GM21381 (cell line): ENCODE results near the gene SLC10A3.
"Not testable (repeated sequence)": the region's sequence is repeated elsewhere in the genome, so short reads cannot be mapped to it uniquely, and the experiment has no call there.

Source experiments
- ATAC-seq: cut with Tn5 transposase; IDR thresholded peaks from one replicate; pipeline ENCODE4 v1.9.1; 2021; ENCODE audit warnings: mild to moderate bottlenecking, moderate library complexity; ENCODE audit not compliant: unreplicated experiment

SLC10A3 gene

GRCh38 chrX:154509455-154509854, 19.0 kb upstream of the SLC10A3 start:
- ATAC-seq, result no peak

DNA sequence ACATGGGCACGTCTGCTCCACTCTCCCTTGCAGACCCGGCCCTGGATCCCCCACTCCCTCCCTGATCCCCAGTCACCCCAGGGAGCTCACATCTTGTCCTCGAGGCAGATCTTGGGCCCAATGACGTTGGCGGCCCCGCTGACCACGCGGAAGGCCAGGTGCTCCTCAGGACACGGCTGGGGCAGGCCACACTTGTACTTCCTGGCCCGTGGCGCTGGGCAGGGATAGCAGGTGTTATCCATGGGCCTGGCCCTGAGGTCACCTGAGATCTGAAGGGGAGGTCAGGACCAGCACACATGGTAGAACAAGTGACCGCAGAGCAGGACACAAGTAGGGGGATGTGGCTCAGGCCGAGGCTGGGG, 17.9 kb upstream of the SLC10A3 start:
- no peak for ATAC-seq

DNA sequence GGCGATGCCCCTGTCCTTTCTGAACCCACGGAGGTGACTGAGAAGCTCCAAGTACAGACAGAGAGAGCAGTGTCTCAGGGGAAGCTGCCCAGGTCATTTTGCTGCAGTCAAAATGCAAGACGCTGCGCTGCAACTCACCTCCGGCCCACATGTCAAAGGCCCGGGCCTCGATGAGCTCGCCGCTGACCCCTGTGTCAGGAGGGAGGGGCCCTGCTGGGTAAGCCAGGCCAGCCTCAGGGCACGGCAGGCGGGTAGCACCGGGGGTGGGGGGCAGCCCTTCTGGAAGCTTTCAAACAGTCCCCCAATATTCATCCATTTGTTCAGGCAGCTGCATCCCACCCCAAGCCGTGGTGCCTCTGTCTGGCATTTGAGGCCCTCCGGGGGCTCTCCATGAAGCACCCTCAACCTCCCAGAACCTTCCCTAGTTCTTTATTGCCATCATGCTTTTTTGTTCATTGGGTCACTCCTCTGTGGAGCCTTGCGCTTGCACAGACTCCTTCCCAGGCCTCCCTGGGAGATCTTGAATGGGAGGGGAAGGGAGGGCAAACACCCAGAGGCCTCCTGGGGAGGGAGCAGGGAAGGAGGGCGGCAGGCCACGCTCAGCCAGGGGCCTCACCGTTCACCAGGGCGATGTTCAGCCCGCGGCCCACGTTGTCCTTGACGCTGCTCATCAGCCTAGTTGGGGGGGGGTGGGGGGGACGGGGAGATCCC, 17.4 kb upstream of the SLC10A3 start:
- no peak for ATAC-seq

GRCh38 chrX:154506483-154507332, 16.3 kb upstream of the SLC10A3 start:
- ATAC-seq, result no peak

DNA sequence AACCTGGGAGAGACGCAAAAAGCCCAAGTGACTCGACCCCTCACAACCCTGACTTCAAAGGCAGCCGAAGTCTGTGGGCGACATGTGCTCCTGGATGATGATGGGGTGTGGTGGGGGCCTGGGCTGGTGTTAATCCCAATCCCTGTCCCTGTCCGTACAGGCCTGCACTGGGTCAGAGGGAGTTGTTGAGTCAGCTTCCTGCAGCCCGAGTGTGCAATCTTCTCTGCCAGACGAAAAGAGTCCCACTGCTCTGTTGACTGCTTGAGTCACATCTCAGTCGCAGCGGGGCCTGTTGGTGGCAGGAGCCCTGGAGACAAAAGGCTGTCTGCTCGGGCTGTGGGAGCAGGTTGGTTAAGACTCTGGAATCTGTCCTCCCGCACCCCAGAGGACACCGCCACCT, 15.3 kb upstream of the SLC10A3 start:
- no peak for ATAC-seq

GRCh38 chrX:154502989-154503388, 12.6 kb upstream of the SLC10A3 start:
- ATAC-seq, result no peak

DNA sequence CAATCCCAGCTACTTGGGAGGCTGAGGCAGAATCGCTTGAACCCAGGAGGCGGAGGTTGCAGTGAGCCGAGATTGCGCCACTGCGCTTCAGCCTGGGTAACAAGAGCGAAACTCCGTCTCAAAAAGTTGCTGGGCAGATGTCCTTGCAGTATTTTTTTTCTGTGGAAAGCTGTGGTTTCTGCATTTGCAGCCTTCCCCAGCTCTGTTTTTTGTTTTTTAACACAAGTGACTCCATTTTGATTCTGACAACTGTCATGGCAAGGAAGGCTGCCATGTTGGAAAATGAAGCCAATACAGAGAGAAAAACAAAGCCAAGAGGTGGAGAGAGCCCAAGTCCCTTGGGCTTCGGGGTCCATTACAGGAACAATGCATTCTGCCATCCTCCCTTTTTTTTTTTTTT, 11.7 kb upstream of the SLC10A3 start:
- ATAC-seq, result no peak

DNA sequence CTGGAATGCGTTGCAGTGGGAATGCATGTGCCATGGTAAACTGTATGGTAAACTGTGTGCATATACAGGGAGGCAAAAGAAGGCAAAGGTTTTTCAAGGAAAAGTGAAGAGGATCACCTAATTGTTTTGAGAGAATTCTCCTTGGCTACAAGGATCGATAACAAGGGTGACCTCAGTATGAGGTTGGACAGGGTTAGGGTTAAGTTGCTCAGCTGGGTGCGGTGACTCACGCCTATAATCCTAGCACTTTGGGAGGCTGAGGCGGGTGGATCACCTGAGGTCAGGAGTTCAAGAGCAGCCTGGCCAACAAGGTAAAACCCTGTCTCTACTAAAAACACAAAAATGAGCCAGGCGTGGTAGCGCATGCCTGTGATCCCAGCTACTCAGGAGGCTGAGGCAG, 11.0 kb upstream of the SLC10A3 start:
- ATAC-seq, result not testable (repeated sequence)

DNA sequence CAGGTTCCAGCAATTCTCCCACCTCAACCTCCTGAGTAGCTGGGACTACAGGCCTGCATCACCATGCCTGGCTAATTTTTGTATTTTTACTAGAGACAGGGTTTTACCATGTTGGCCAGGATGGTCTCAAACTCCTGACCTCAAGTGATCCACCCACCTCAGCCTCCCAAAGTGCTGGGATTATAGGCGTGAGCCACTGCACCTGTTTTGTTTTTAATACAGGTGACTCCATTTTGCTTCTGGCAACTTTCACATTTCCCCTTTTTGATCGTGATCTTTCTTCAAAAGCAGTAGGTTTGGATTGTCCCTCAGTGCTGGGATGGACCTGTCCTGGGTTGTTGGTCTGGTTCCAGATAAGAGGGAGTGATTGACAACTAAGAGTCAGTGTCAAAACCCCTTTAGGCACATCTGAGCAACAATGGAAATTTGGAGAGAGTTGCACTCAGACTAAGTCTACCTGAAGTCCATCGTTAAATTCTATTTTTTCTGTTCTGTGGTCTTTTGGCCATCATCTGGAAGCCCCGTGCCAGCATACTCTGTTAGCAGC, 6.2 kb upstream of the SLC10A3 start:
- ATAC-seq, result not testable (repeated sequence)

- no peak for ATAC-seq
Measured at GRCh38 chrX:154495472-154495922, 5.1 kb upstream of the SLC10A3 start.

- no peak for ATAC-seq
Measured at GRCh38 chrX:154494715-154495114, 4.3 kb upstream of the SLC10A3 start.

DNA sequence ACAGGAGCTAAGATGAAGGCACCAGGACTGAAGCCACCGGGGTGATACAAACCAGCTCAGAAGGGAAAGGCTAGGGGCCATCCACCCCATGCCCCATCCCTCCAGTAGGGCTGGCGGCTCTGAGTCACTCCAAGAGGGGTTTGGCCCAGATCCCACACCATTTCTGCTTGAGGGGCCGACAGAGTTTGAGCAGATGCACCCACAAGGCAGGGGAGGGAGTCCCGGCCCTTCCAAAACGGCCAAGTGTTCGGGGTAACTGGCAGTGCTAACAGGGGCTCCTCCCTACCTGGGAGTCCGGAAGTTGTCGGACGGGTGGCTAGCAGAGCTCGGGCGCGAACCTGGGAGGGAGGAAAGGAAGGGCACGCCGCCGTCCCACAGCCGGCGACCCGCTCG, 412 bp downstream of the SLC10A3 start:
- peak; percentile 12 for ATAC-seq

GRCh38 chrX:154489182-154489581, 1.2 kb downstream of the SLC10A3 start:
- no peak for ATAC-seq

DNA sequence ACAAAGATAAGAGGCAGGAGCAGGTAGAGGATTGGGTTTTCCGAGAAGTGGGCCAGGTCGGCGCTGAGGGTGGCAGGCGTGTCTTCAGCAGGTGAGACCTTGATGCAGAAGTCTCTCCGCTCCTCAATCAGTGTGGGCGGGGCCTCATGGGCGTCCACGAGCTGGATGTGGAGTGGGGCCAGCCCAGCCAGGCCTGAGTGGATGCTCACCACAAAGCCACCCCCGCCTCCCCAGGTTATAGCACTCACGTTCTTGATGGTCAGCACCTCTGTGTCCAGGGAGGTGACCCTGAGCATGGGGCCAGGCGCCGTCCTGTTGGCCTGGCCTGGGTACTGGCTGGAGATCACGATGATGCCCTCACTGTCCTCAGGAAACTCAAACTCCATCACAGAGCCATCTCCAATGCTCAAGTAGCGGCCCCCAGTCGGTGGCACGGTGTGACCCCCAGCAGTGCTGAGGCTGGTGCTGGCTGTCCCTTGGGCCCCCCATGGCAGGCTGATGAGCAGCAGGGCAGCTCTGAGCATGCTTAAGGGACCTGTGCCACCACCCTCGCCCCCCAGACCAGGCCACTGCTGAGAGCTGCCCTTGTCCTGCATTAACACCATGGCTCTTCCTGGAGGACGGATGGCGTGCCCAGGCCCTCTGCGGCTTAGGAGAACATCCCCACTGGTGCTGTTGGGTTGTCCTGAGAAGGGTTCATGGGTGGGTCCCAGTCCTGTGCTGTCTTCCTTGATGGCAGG, 1.9 kb downstream of the SLC10A3 start:
- no peak for ATAC-seq

- no peak for ATAC-seq
Measured at GRCh38 chrX:154487518-154488290, 2.7 kb downstream of the SLC10A3 start.

GRCh38 chrX:154486396-154487207, 3.8 kb downstream of the SLC10A3 start, which contains the start of gene UBL4A:
Gene UBL4A, minus strand, starts transcription at chrX:154486615. Its CDS starts 31 bp downstream, at chrX:154486584.
- ATAC-seq, result peak; percentile 31

DNA sequence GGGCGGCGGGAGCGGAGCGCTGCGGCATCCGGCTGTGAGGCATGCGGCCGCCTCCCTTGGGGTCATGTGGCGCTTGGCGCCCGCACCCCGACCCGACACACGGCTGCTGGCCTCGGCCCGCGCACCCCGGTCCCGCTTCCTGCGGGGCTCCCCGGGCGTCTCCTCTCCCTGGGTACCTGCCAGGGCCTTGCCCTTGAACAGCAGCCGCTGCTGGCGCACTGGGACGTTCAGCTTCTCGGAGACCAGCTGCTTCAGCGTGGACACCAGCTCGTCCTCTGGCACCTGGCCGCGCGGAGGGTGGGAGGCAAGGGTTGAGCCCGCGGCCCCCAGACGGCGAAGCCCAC, 4.4 kb downstream of the SLC10A3 start:
- ATAC-seq, result no peak

DNA sequence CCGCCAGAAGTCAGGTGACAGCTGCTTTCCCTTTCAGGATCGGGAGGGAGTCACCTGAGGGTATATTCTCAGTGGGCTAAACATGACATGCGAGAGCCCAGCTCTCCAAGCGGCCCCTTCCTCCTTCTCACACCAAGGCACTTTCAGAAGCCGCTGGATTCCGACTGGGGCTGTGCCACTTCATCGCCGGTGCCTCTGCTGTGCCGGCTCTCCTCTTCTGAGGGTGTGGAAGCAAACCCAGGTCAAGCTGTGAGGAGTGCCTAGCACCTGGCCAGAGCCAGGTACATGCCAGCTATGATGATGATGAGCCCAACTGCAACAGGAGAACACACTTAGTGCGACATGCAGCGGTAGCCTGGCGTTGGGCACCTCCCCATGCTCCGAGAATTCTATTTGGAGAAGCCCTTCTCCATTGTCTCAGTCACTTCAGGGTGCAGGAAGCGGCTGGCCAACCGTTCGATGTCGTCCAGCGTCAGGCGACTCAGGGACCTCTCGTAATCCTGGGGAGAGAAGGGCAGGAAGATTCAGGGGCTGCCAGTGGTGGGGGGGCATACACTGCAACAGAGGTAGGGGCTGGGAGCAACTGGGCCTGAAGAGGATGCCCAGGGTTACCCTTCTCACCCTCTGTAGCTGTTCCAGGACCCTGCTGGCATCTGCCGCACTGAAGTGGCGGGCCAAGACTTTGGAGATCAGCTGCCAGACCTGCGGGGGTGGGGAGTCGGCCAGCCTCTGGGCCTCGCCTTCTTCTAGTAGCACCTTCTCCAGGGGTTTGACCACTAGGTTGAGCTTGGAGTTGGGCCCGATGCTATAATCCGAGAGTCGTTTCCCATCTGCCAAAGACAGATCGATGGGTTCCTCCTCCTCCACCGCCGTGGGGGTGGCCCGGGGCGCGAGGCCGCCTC, 5.0 kb downstream of the SLC10A3 start:
- no peak for ATAC-seq
